GM19397 (cell line): ENCODE measurements around the gene USP40.

Experiments
- ATAC-seq: cut with Tn5 transposase; IDR thresholded peaks from one replicate; pipeline ENCODE4 v1.9.1; 2021; ENCODE audit warnings: mild to moderate bottlenecking, moderate library complexity; ENCODE audit not compliant: unreplicated experiment

The USP40 gene

GRCh38 chr2:233479616-233480489 lies 86.7 kb downstream of the USP40 start:
- ATAC-seq, result no peak

- no peak for ATAC-seq
Measured at GRCh38 chr2:233477548-233478433, 88.8 kb downstream of the USP40 start.

- ATAC-seq, result no peak
Measured at GRCh38 chr2:233476651-233477547, 89.7 kb downstream of the USP40 start.

GRCh38 chr2:233476063-233476410 lies 90.5 kb downstream of the USP40 start:
- no peak for ATAC-seq

- no peak for ATAC-seq
Measured at GRCh38 chr2:233474308-233475160, 92.0 kb downstream of the USP40 start.

GRCh38 chr2:233473878-233474277 lies 92.7 kb downstream of the USP40 start:
- no peak for ATAC-seq

GRCh38 chr2:233473386-233473791 lies 93.2 kb downstream of the USP40 start:
- no peak for ATAC-seq

- ATAC-seq, result no peak
Measured at GRCh38 chr2:233471291-233472035, 95.1 kb downstream of the USP40 start.

GRCh38 chr2:233470839-233471238 lies 95.7 kb downstream of the USP40 start:
- ATAC-seq, result no peak

GRCh38 chr2:233470011-233470687 lies 96.4 kb downstream of the USP40 start:
- ATAC-seq, result no peak

GRCh38 chr2:233469261-233470010 lies 97.1 kb downstream of the USP40 start:
- no peak for ATAC-seq

GRCh38 chr2:233468741-233469110 lies 97.9 kb downstream of the USP40 start:
- no peak for ATAC-seq

GRCh38 chr2:233468047-233468740 lies 98.4 kb downstream of the USP40 start:
- no peak for ATAC-seq

- ATAC-seq, result no peak
Measured at GRCh38 chr2:233466991-233467603, 99.5 kb downstream of the USP40 start.

- ATAC-seq, result no peak
Measured at GRCh38 chr2:233464531-233465240, 101.9 kb downstream of the USP40 start.

- ATAC-seq, result no peak
Measured at GRCh38 chr2:233464056-233464455, 102.5 kb downstream of the USP40 start.
